SH-SY5Y (cell line): Measurements from ENCODE around the gene ZNF273.

Experiments
- GATA2 ChIP-seq: IDR thresholded peaks from 2 replicates; pipeline ENCODE4 v1.6.1; 2011; ENCODE audit warnings: mild to moderate bottlenecking, low read depth, low read length
- GATA3 ChIP-seq: IDR thresholded peaks from 2 replicates; pipeline ENCODE4 v1.6.1; 2011; ENCODE audit warnings: low read depth, mild to moderate bottlenecking, low read length, moderate library complexity

- TF ChIP-seq GATA2 (no peak), GATA3 (no peak)
These were observed 2.5 kb downstream of the ZNF273 start for GRCh38 chr7:64905547-64905946.
